ENCODE measurements around the gene CMTM1.
A peak's percentile ranks its signal among the peaks of the same experiment; 100 is the strongest.

Gene CMTM1

GRCh38 chr16:66539623-66540469 is 26.4 kb upstream of the CMTM1 start:
- DNase-seq: no peak

DNA sequence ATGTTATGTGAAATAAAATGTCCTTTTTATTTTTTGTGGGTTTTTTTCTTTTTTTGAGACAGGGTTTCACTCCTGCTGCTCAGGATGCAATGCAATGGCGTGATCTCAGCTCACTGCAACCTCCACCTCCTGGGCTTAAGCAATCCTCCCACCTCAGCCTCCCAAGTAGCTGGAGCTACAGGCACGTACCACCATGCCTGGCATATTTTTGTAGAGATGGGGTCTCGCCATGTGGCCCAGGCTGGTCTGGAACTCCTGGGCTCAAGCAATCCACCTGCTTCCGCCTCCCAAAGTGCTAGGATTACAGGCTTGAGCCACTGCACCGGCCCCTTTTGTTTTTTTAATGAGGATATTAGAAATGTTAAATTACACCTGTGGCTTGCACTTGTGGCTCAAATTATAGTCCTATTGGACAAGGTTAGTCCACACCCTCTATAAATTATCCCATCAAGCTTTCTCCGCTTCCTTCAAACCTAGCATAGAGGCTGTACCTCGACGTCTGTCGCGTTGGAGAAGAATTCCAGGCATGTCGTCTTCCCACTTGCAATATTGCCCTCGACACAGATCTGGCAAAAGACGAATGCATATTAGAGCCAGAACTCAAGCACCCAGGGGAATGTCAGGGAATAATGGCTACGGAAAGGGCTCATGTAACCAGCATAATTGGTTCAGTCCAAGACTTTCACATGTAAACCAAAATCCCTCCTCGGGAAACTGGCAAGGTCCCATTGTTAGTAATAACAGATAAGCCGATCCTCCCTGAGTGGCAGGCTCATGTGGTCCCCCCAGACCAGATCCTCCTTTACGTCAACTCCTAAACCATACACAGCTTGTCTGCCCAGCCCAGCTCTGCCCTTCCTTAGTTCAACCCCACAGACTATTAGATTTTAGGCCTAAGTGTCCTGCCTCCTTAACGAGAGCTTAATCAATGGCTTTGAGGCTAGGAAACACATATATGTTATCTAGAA is 24.6 kb upstream of the CMTM1 start:
- no peak for DNase-seq

DNA sequence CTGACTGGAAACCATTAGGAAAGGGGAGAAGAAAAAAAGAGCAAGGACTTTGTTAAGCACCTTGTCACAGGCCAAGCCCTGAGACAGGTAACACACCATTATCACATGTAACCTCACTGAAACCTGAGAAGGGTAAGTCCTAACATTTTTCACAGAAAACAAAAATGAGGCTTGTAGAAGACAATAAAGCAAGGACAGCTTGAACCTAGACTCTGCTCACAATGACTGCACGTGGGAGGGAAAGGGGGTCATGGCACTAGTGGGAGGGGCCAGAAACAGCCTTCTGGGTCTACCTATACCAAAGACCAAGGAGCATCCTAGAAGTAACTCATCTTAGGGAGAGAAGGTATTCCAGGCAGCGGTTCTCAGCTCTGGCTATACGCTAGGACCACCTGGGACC is 23.8 kb upstream of the CMTM1 start:
- DNase-seq: no peak

DNA sequence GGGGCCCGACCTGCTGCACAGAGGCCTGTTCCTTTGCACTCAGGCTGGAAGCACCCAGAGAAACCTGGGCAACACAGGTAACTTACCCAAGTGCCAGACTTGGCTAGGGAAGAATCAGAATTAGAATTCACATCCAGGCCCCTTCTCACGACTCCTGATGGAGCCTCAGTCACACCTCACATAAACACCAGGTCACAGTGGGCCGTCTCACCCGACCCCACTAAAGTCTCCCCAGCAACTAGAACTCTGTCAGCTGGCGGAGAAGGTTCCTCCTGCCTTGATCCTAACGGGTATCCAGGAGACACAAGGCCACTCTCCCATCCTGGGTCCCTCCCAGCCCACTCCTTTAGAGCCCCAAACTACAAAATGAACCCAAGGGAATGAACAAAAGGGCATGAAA is 22.7 kb upstream of the CMTM1 start:
- no peak for DNase-seq

- DNase-seq: no peak
These were observed 22.1 kb upstream of the CMTM1 start for GRCh38 chr16:66544016-66544757.

DNA sequence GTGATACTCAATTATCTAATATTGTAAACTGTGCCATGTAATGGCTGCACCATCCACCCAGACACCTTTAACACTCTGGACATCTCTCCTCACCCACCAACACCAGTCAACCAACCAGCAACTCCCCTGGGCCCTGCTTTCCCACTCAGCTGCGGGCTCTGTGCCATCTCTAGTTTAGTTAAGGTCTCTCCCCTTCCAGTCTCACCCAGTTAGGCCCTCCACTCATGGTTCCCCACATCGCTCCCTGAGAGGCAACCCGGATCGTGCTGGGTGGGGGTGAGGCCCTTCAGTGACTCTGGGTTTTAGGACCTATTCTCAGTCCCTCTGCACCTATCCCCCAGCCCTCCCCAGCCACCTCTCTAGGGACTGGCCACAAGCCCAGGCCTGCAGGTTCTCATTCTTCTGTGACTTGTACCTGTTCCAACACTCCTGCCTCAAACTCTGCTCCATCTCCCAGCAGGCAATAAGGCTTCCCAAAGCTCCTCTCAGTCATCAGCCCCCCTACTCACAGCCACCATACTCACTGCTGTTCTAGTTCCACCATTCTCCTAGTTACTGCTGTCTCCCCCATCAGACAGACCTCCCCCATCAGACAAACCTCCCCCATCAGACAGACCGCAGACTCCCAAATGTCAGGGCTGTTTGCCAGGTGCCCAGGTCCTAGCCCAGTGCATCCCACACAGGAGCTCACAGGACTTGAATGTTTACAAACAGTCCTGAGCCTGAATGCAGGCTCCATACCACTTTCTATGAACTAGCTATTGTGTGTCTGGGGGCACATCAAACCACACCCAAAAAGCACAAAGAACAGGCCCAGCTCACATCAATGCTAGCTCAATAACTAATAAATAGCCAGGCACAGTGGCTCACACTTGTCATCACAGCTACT is 18.9 kb upstream of the CMTM1 start:
- no peak for DNase-seq

DNA sequence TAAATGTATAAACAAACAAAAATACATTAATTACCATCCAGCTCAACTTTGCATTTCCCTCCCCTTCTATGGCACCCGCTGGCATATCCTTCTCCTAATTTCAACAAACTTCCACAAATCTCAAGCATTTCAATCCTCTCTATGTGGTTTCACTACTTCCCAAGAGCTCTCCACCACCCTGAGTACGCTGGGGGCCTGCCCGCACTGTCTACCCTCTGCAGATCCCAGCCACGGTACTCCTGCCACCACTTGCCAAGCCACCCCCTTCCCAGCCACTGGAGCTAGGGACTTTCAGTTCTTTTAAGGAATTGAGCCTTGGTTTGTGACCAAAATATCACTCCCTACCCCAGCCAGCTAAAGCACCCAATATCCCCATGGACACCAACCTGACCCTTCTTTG is 18.2 kb upstream of the CMTM1 start:
- DNase-seq: no peak

DNA sequence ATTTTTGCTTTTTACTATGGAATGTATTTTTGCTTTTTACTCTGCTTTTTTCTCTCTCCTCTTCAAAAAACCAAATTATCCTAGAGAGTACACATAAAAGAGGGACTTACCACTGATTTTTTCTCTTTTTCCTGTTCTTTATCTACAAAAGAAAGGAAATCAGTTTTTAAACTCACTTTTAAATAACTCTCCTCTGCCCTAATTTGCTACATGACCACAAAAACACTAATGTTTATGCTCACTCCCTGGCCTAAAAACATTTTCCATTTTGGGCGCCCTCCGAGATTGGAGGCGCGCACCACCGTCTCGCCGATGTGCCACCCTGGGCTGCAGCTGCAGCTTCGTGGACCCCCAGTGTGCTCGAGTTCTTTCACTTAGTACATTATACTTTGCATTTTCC is 17.4 kb upstream of the CMTM1 start:
- DNase-seq: no peak

GRCh38 chr16:66549284-66550131 is 16.7 kb upstream of the CMTM1 start, which contains the start of gene TK2:
Gene TK2, minus strand, starts transcription at chr16:66550122. Its CDS starts 61 bp downstream, at chr16:66550061.
- DNase-seq: peak; percentile 70

DNA sequence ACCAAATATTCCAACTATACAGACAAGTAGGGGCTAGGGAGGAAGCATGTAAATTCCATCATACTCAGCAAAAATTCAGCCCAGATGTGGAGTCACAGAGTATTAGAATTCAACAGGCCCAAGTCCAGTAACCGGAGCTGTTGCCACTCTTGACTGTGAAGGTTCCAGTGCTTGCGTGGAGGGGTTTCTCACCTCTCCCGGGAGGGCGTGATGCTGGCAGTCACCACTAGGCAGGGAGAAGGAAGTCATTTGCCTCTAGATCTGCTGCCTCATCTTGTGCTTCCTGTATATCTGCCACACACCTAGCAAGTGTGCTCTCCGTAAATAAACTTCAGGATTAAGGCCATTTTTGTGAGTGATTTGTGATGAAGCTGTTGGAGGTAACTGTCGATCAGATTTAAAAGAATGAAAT is 14.9 kb upstream of the CMTM1 start:
- peak; percentile 59 for DNase-seq

DNA sequence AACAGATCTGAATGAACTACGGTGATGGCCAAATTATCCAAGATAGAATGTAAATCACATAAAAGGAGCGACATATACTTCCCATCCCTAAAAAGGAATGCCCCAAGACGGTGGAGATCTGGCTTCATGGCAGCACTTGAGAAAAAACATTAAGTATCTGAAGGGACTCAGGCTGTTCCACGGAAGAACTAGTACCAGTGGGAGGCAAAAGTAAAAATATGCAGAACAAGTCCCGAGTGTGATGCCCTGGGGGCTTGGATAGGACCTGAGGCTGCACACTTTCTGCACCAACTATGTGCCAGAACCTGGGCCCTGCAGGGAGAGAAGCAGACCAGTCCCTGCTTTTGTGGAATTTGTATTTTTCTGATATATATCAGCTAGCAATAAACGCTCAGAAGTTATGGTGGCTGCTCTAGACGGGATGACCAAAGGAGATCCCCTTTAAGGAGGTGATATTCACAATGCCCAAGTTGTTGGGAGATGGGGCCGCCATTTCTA is 14.4 kb upstream of the CMTM1 start:
- no peak for DNase-seq

GRCh38 chr16:66552286-66553177 is 13.7 kb upstream of the CMTM1 start, which contains the start of gene CKLF:
Gene CKLF, plus strand, starts transcription at chr16:66552576. Its CDS starts 140 bp downstream, at chr16:66552716.
- peak; percentile 92 for DNase-seq

DNA sequence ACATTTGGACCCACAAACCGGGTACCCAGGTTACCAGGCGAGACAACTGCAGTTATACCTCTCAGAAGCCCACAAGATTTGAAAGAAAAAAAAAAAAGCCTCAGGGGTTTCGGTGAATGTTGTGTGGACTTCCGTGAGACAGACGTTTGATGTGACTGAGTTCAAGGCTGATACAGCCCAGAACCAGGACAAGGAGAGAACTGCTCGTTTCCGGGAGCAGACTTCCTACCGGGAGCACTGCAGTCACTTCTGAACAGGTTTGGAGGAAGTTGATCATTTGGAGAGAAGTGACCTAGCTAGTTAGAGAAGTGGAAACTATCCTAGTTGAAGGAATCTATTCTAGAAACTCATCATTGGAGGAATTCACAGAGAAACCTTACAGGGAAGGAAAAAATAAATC is 13.0 kb upstream of the CMTM1 start:
- DNase-seq: no peak

DNA sequence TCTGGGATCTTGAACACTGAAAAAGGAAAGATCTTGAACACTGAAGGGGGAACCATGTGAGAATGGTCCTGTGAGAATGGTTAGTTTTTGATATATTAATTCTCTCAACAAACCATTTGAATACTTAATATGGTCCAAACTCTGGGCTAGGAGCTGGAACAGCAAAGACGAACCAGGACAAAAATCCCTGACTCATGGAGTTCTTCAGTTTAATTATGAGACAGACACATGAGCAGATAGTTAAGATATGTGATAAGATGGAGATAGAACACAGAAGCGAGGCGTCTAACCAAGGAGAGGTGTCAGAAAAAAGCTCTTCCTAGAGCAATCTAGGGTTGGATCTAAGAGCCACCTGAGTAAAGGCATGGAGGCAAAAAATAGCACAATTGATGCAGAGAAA is 12.2 kb upstream of the CMTM1 start:
- DNase-seq: no peak

DNA sequence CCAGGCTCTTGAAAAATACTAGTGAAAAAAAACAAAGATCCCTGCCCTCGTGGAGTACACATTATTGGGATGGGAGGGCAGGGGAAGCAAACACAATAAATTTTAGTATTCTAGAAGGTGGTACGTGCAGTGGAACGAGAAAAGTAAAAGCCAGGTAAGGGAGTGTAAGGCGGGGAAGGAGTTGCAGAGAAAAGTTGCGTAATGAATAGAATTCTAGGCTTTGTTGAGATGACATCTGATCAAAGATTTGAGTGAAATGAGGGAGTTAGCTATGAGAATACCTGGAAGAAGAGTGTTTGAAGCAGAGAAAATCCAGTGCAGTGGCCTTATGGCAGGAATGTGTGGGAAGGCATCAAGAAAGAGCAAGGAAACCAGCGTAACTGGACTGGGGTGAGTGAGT is 11.7 kb upstream of the CMTM1 start:
- DNase-seq: no peak

DNA sequence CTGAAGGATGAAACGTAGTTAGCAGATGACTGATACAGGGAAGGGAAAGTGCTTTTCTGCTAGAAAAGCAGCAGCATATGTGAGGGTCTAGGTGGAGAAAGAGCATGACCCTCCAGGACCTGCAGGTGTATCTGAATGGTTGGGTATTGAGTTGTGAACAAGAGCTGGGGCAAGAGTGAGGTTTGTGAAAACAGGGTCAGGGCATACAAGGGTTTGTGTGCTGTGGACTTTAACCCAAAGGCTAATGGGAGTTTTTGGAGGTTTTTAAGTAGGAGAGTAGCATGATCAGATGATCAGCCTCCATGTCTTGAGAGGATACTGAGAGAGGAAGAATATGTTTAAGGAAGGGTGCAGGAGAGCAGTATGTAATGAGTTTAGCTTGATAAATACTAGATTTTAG is 6.1 kb upstream of the CMTM1 start:
- DNase-seq: no peak

- no peak for DNase-seq
These were observed 4.7 kb upstream of the CMTM1 start for GRCh38 chr16:66561381-66562080.

DNA sequence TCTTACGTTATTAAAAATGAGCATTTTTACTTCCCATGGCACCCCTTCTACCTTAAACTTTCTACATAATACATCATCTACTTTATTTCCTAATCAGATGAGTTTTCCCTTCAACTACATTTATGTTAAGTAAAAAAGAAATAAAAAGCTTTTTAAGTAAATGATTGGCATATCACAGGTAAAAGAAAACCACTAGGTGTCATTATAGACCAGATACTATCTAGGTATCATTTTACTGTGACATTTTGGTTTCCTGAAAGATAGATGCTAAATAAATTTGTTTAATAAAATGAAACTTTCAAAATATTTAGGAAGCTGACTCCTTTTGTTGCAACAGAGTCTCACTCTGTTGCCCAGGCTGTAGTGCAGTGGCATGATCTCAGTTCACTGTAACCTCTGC is 3.8 kb upstream of the CMTM1 start:
- DNase-seq: no peak

DNA sequence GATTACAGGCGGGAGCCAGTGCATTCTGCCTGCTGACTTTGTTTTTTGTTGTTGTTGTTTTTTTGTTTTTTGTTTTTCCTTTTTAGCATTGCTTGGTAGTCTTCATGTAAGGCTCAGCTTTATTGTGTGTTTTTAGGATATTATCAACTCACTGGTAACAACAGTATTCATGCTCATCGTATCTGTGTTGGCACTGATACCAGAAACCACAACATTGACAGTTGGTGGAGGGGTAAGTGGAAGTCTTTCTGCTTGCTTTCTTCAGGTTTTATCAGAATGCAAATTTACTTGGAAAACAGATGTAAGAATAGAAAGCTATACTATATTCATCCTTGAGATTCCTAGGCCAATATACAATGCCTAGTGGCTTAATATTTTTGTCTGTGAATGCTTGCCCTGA is 3.3 kb upstream of the CMTM1 start:
- no peak for DNase-seq
